GM21529 (cell line): Measurements from ENCODE around the gene DENND6B.

ENCODE experiments used
- ATAC-seq: cut with Tn5 transposase; IDR thresholded peaks from one replicate; pipeline ENCODE4 v1.9.1; 2021; ENCODE audit not compliant: unreplicated experiment

The DENND6B gene

GRCh38 chr22:50259302-50259701 is 67.5 kb downstream of the DENND6B start:
- no peak for ATAC-seq
